KBM-7 (cell line): Measurements from ENCODE around the gene TEX50.
"Not testable (repeated sequence)": the region's sequence is repeated elsewhere in the genome, so short reads cannot be mapped to it uniquely, and the experiment has no call there.

ENCODE experiments used
- DNase-seq: peaks from one replicate; pipeline ENCODE4 v3.0.0-alpha.2; 2015
- in situ Hi-C: fragments of 300-500 bp; cut with MboI; formaldehyde crosslinking; loops from 2 replicates; pipeline ENCODE4 v1.14.3; 2020; ENCODE audit warnings: low sequenced_read_pairs, low pct_unique_long_range_greater_than_20kb, mixed read lengths

TEX50 gene

GRCh38 chr1:173635116-173635515 lies at the start of gene TEX50:
Gene TEX50 (plus strand): TSS chr1:173635338. CDS start chr1:173635522, 184 bp downstream.
- in situ Hi-C loops: no loop called here
- no peak for DNase-seq

- in situ Hi-C loops: no loop called here
These were observed 44.6 kb upstream of the TEX50 start for GRCh38 chr1:173590557-173590956.

GRCh38 chr1:173591138-173591537 lies 44.0 kb upstream of the TEX50 start:
- DNase-seq, in situ Hi-C loops: not testable (repeated sequence)

More at GRCh38 chr1:173590557-173590956, 44.6 kb upstream of the TEX50 start:
- DNase-seq: no peak

DNA sequence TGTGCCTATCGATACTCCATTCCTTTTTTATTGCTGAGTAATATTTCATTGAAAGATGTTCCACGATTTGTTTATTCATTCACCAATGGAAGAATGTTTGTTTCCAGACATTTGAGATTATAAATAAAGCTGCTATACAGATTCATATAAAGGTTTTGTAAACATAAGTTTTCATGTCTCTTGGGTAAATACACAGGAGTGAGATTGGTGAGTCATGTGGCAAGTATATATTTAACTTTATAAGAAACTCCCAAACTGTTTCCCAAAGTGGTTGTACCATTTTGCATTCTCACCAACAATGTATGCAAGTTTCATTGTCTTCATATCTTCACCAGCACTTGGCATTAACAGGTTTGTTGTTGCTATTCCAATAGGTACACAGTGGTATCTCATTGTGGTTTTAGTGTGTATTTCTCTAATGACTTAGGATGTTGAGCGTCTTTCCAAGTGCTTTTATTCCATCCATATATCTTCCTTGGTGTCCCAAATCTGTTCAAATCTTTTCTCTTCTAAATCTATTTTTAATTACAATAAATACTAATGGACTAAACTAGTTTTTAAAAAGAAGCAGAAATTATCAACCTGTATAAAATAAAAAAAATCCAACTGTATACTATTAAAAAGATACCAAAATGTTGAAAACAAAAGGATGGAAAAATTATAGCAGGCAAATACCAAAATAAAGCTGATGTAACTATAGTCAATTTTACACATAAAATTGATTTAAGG lies 38.9 kb upstream of the TEX50 start:
- no peak for DNase-seq
- in situ Hi-C loops: no loop called here

DNA sequence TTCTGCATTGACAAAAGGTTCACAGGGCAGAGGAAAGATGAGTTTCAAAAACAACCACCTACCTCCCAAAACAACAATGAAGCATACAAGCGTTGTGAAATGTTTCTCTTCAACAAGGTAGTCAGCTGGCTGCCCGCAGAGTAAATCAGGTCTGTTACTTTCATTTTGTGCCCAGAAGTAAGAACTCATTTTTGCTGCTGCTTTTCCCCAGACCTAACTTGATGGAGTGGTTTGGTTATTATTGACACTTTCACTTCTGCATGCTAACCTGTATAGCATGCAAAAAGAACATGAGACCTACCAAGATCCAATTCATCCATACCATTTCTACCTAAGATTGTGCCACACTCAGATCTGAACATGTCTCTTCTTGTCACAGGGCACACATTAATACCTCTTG lies 33.5 kb upstream of the TEX50 start:
- in situ Hi-C loops: no loop called here
- DNase-seq: no peak

GRCh38 chr1:173603056-173603591 lies 32.0 kb upstream of the TEX50 start, which contains the start of gene SLC9C2:
Gene SLC9C2 (minus strand): TSS chr1:173603072. CDS start chr1:173601776, 1,296 bp downstream.
- in situ Hi-C loops: no loop called here
- DNase-seq: peak; percentile 74

DNA sequence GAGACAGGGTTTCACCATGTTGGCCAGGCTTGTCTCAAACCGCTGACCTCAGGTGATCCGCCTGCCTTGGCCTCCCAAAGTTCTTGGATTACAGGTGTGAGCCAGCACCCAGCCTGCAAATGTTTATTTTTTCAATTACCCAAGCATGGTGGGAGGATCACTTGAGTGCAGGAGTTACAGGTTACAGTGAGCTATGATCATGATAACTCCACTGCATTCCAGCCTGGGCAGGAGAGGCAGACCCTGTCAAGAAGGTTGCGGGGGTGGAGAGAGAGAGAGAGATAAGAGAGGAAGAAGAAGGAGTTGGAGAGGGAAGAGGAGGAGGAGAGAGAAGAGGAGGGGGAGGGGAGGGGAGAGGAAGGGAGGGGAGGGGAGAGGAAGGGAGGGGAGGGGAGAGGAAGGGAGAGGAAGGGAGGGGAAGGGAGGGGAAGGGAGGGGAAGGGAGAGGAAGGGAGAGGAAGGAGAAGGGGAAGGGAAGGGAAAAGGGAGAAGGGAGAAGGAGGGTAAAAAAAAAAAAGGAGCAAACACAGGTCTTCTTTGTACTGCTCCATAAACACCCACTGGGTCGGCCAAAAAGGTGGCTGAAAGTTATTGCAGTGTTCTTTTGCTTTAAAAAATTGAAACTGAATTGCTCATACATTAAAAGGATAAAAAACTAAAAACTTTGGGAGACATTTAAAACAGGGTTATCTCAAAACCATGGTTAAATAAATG lies 26.5 kb upstream of the TEX50 start:
- in situ Hi-C loops: no loop called here

DNA sequence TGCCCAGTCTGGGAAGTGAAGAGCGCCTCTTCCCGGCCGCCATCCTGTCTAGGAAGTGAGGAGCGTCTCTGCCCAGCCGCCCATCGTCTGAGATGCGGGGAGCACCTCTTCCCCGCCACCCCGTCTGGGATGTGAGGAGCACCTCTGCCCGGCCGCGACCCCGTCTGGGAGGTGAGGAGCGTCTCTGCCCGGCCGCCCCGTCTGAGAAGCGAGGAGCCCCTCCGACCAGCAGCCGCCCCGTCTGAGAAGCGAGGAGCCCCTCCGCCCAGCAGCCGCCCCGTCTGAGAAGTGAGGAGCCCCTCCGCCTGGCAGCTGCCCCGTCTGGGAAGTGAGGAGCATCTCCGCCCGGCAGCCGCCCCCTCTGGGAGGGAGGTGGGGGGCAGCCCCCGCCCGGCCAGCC lies 22.1 kb upstream of the TEX50 start:
- in situ Hi-C loops, DNase-seq: not testable (repeated sequence)

More for the DNA sequence above, 26.5 kb upstream of the TEX50 start:
- DNase-seq: no peak

DNA sequence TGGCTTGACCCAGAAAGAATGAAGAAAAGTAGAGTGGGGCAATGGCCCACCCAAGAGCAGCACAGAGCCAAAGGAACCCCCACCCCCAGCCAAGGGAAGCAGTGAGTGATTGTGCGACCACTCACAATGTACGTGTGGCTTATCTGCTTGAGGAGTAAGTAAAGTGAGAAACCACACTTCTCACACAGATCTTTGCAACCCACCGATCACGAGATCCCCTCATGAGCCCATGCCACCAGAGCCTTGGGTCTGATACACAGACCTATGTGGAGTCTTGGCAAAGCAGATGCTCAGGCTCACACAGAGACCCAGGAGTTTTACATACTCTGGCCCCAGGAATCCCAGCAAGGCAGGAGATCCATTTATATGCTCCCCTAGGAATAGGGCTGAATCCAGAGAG lies 18.3 kb upstream of the TEX50 start:
- in situ Hi-C loops: no loop called here
- DNase-seq: no peak

GRCh38 chr1:173627269-173627668 lies 7.9 kb upstream of the TEX50 start:
- no peak for DNase-seq
- in situ Hi-C loops: no loop called here

- DNase-seq: no peak
- in situ Hi-C loops: no loop called here
These were observed 6.2 kb upstream of the TEX50 start for GRCh38 chr1:173628888-173629287.

DNA sequence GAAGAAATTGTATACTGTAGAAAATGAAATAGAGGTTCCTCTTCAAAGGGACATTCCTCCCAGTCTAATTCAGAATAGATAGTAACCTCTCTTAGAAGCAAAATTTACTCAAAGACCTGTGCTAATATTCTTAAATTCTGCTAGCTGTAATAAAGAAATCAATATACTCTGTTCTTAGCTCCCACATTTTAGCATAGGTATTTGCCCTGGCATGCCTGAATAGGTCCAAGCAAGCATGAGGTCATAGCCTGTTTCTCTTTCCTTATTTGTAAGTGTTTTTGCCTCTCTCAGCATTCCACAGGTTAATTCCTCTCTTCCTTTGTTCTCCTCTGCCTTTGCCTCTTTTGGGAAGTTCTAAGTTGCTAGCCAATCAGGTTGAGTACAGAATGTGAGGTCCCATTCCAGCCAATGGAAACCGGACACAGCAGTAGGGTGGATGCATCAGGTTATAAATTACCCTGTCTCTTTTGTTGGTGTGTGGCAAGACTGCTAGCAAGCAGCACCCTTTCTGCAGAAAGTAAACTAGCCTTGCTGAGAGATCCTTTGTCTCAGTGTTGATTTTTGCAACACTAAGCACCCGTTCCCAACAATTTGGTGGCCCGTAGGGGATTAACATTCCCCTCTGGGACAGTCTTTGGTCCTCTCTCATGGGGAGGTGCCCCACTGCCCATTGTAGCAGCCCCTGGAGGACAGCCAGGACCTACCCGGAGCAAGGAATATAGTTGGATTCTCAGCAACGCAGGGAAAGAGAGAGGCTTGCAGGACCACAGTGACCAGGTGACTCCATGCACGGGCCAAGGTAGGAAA lies 2.3 kb downstream of the TEX50 start:
- DNase-seq, in situ Hi-C loops: not testable (repeated sequence)

DNA sequence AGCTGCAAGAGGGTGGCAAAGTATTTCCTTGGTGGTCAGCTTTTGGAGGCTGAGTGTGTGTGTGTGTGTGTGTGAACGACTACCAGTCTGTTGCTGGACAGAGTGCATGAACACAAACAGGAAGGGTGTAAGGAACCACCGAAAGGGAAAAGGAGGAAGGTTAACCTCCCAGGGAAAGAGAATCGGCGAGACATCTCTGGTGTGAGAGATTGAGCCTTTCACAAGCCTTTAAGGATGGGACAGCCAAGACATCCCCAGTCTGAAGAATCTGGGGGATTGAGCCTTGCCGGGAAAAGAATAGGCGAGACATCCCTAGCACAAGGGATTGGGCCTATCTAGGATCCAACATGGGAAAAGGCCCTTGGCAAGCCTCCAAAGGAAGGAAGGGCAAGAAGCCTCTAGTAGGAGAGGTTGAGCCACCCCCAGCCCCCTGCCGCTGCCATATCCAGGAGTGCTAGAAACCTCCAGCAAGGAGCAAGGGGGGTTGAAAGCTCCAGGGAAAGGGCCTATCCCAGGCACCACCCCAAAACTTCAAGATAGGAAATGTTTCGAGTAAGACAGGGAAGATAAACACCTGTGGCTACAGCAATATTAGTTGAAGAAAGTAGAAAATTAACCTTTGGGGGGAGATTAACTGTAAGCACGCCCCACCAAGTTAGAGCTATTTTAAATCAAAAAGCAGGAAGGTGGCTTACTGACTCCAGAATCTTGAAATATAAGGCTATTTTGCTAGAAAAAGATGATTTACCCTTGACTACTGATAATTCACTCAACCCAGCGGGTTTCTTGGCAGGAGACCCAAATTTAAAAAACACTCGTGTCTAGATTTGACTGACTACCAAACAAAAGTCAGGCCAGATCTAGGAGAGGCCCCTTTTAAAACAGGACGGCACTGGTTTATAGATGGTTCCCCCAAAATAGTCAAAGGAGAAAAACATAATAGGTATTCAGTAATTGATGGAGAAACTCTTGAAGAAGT lies 3.2 kb downstream of the TEX50 start:
- in situ Hi-C loops: no loop called here
- no peak for DNase-seq

- in situ Hi-C loops: no loop called here
- DNase-seq: no peak
These were observed 4.0 kb downstream of the TEX50 start for GRCh38 chr1:173639102-173639501.

DNA sequence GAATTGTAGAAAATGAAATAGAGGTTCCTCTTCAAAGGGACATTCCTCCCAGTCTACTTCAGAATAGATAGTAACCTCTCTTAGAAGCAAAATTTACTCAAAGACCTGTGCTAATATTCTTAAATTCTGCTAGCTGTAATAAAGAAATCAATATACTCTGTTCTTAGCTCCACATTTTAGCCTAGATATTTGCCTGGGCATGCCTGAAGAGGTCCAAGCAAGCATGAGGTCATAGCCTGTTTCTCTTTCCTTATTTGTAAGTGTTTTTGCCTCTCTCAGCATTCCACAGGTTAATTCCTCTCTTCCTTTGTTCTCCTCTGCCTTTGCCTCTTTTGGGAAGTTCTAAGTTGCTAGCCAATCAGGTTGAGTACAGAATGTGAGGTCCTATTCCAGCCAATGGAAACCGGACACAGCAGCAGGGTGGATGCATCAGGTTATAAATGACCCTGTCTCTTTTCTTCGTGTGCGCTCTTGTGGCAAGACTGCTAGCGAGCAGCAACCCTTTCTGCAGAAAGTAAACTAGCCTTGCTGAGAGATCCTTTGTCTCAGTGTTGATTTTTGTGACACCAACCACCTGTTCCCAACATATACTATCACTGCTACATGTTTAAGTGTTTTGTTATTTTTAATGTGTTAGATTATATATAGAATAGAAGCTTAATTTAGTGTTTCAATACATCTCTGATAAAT lies 7.5 kb downstream of the TEX50 start:
- in situ Hi-C loops, DNase-seq: not testable (repeated sequence)

DNA sequence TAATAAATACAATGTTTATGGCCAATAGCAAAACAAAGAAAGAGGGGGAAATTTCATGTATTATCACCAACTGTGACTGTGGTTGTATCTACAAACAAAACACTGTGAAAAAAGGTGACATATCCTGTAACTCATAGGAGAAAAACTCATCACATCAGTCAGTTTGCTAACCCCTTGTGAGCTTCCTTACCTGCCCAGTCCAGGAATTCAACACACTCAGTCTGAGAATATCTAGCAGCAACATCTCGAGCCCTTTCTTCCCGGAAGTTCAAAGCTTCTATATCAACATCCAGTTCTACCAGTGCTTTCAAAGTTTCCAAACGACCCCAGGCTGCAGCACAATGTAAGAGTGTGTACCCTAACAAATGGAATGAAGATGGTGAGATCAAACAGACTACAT lies 11.5 kb downstream of the TEX50 start:
- in situ Hi-C loops: no loop called here
- no peak for DNase-seq

GRCh38 chr1:173648880-173649605 lies 13.9 kb downstream of the TEX50 start:
- in situ Hi-C loops: no loop called here
- DNase-seq: no peak
